Neural cell (in vitro differentiated cells): Measurements from ENCODE around the gene TBRG1.

ENCODE experiments used
- CTCF ChIP-seq: fragments of 450-650 bp; IDR thresholded peaks from 2 replicates; pipeline ENCODE4 v1.5.1; 2014; ENCODE audit warnings: antibody characterized with exemption, mild to moderate bottlenecking, moderate library complexity; ENCODE audit not compliant: poor library complexity, severe bottlenecking
- EP300 ChIP-seq: fragments of 450-650 bp; conservative IDR thresholded peaks from 2 replicates; pipeline ENCODE4 v1.6.1; 2014; ENCODE audit warnings: antibody characterized with exemption, mild to moderate bottlenecking, moderate library complexity; ENCODE audit not compliant: poor library complexity, severe bottlenecking
- EZH2 ChIP-seq: fragments of 200-600, 300-800 bp; shearing (Covaris generic), sonication (generic); IDR thresholded peaks from 2 replicates; pipeline ENCODE4 v1.6.1; 2014; ENCODE audit warnings: antibody characterized with exemption, low read length, borderline replicate concordance, mild to moderate bottlenecking; ENCODE audit not compliant: insufficient read depth, poor library complexity, severe bottlenecking
- MXI1 ChIP-seq: fragments of 450-650 bp; conservative IDR thresholded peaks from 2 replicates; pipeline ENCODE4 v1.6.1; 2014; ENCODE audit warnings: antibody characterized with exemption, mild to moderate bottlenecking; ENCODE audit not compliant: poor library complexity, severe bottlenecking
- POLR2AphosphoS5 ChIP-seq: IDR thresholded peaks from 2 replicates; pipeline ENCODE4 v1.6.1; 2012
- REST ChIP-seq: IDR thresholded peaks from 2 replicates; pipeline ENCODE4 v1.6.1; 2012; ENCODE audit warnings: borderline replicate concordance

- TF ChIP-seq CTCF = no peak
- no peak for TF ChIP-seq POLR2AphosphoS5
- no peak for TF ChIP-seq EP300
- no peak for TF ChIP-seq MXI1
- TF ChIP-seq EZH2 = no peak
- no peak for TF ChIP-seq REST
Measured at GRCh38 chr11:124643042-124643604, 20.5 kb downstream of the TBRG1 start.
